HL-60 (cell line): Measurements from ENCODE around the gene SPATA3.

Experiments
- POLR2AphosphoS5 ChIP-seq: IDR thresholded peaks from 2 replicates; pipeline ENCODE4 v1.6.1; 2012; ENCODE audit warnings: low read depth
- TF ChIP-seq, protein P1 (sequence below): IDR thresholded peaks from one replicate; pipeline ENCODE4 v1.5.1; 2011; ENCODE audit warnings: low read length, control low read depth, inconsistent platforms; ENCODE audit not compliant: insufficient read depth

DNA sequence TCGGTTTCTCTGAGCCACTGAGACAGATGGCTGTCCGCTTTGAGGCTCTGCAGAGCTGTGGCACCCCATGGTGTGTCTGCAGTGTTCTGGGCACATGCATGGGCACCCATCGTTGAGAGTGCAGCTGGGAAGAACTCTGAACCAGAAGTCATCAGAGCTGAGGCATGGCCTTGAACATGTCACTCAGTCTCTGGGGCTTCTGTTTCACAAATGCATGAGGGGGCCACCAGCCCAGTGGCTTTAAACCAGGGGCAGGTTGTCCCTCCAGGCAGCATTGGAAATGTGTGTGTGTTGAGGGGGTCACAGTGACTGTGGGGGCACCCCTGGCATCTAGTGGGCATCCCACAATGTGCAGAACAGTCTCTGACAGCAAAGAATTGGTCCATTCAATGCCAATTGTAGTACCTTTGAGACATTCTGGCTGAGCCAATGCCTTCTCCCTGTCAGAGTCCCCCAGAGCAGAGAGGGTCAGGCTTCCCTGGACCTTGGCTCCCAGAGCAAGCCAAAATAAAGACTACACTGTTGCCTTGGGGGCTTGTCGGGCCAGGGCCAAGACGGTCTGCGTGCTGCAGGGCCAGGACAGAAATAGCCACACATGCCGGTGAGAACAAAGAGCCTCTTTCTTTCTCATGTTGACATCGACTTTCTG lies 51.5 kb downstream of the SPATA3 start:
- TF ChIP-seq, protein P1, sequence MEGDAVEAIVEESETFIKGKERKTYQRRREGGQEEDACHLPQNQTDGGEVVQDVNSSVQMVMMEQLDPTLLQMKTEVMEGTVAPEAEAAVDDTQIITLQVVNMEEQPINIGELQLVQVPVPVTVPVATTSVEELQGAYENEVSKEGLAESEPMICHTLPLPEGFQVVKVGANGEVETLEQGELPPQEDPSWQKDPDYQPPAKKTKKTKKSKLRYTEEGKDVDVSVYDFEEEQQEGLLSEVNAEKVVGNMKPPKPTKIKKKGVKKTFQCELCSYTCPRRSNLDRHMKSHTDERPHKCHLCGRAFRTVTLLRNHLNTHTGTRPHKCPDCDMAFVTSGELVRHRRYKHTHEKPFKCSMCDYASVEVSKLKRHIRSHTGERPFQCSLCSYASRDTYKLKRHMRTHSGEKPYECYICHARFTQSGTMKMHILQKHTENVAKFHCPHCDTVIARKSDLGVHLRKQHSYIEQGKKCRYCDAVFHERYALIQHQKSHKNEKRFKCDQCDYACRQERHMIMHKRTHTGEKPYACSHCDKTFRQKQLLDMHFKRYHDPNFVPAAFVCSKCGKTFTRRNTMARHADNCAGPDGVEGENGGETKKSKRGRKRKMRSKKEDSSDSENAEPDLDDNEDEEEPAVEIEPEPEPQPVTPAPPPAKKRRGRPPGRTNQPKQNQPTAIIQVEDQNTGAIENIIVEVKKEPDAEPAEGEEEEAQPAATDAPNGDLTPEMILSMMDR: no peak
- no peak for TF ChIP-seq POLR2AphosphoS5
